GM12864 (cell line): ENCODE measurements around the gene RUNX3.

Experiments
- DNase-seq: peaks from one replicate; pipeline ENCODE4 v3.0.0-alpha.2; 2011; ENCODE audit warnings: low read depth
- H3K4me3 ChIP-seq: 2 replicates; pipeline ENCODE4 v1.5.1; 2011; ENCODE audit warnings: mild to moderate bottlenecking, low read depth, low read length, control low read depth
- TF ChIP-seq, protein P1 (sequence below): IDR thresholded peaks from 2 replicates; pipeline ENCODE4 v1.5.1; 2011; ENCODE audit warnings: low read depth, mild to moderate bottlenecking, moderate library complexity, low read length, control low read depth, inconsistent platforms; ENCODE audit errors: missing control alignments

The RUNX3 gene

GRCh38 chr1:24858277-24858676 lies 71.8 kb downstream of the RUNX3 start:
- H3K4me3 ChIP-seq, result no peak overlapping the region
- DNase-seq, result no peak
- TF ChIP-seq, protein P1, sequence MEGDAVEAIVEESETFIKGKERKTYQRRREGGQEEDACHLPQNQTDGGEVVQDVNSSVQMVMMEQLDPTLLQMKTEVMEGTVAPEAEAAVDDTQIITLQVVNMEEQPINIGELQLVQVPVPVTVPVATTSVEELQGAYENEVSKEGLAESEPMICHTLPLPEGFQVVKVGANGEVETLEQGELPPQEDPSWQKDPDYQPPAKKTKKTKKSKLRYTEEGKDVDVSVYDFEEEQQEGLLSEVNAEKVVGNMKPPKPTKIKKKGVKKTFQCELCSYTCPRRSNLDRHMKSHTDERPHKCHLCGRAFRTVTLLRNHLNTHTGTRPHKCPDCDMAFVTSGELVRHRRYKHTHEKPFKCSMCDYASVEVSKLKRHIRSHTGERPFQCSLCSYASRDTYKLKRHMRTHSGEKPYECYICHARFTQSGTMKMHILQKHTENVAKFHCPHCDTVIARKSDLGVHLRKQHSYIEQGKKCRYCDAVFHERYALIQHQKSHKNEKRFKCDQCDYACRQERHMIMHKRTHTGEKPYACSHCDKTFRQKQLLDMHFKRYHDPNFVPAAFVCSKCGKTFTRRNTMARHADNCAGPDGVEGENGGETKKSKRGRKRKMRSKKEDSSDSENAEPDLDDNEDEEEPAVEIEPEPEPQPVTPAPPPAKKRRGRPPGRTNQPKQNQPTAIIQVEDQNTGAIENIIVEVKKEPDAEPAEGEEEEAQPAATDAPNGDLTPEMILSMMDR, result no peak

GRCh38 chr1:24857507-24858133 lies 72.5 kb downstream of the RUNX3 start:
- DNase-seq, result no peak
- TF ChIP-seq, protein P1, result peak; percentile 36

GRCh38 chr1:24856787-24857506 lies 73.1 kb downstream of the RUNX3 start:
- no peak for DNase-seq
- TF ChIP-seq, protein P1, result no peak
- H3K4me3 ChIP-seq, result no peak overlapping the region

More at GRCh38 chr1:24857507-24858133, 72.5 kb downstream of the RUNX3 start:
- no peak overlapping the region for H3K4me3 ChIP-seq

- H3K4me3 ChIP-seq, result no peak overlapping the region
- TF ChIP-seq, protein P1, result no peak
- DNase-seq, result no peak
Observed at GRCh38 chr1:24855474-24855873, 74.6 kb downstream of the RUNX3 start.

DNA sequence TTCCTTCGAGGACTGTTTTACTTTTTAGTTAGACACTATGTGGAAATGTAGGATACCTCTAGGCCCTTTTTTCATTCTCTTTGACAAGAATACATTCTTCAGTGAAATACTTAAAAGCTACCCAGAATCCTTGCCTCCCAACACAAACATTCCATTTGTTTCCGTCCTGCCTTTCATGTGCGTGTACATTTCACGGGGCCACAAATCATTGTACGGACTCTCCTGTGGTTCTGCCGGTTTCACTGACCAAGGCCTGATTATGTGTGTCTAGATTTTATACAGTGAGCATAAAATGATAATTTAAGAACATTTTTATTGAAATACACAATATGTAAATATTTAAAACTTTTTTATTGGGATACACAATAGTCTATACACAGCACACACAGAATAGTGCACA lies 76.4 kb downstream of the RUNX3 start:
- TF ChIP-seq, protein P1, result no peak
- no peak for DNase-seq
- no peak overlapping the region for H3K4me3 ChIP-seq

DNA sequence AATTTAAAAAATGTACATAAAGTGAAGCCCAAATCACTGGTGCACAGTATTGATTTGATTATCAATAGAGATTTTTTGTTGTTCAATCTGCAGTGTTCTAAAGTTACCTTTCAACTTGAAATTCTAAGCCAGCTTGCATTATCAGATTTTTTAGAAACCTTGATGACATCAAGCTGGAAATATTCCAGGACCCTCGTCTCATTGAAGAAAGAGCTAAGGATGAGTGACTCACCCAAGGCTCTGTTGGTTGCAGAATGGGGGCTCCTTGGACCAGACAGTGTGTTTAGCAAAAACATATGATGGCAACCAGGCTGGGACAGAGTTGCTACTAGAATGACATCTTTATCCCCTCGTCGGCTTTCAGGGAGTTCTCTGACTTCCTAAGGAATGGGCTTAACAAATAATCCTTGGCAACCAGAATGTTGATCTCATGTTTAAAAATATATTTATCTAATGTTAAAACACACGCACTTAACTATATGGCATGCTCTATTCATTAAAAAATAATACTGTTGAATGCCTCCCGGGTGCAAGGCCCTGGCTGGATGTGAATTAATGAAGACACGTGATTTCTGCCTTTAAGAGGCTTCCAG lies 79.7 kb downstream of the RUNX3 start:
- no peak for DNase-seq
- no peak overlapping the region for H3K4me3 ChIP-seq
- TF ChIP-seq, protein P1, result no peak
